ENCODE results near the gene AIFM2. TPM values are rescaled to one million over a fixed set of nuclear protein-coding genes. Genes with fewer than 3 reads are reported as not detected.
"Not testable (repeated sequence)": the region's sequence is repeated elsewhere in the genome, so short reads cannot be mapped to it uniquely, and the experiment has no call there.

The AIFM2 gene
- total RNA-seq, 1 experiment from 2014 or later: 16.6 TPM

DNA sequence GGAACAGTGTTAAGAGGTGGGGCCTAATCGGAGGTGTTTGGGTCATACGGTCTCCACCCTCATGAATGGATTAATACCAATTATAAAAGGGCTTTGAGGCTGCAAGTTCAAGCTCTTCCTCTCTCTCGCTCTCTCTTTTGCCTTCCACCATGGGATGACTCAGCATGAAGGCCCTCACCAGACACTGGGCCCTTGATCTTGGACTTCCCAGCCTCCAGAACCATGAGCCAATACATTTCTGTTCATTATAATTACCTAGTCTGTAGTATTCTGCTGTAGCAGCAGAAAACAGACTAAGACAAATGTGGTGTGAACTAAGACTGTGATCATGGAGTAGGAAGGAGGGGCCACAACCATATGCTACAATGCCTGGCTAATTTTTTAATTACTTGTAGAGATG, 7.7 kb downstream of the AIFM2 start:
- Histone ChIP-seq H3K27ac (ENCODE audit: low read length) (no peak overlapping the region), H3K4me1 (ENCODE audit: control insufficient read depth, insufficient read depth, low read length) (no peaks in the 10 kb centered on the region), H3K27me3 (ENCODE audit: control insufficient read depth, insufficient read depth, low read length) (no peaks in the 10 kb centered on the region), H3K4me3 (ENCODE audit: low read depth in 2 of 2, low read length in 2 of 2) (no peak overlapping the region), H3K9me3 (ENCODE audit: control insufficient read depth, insufficient read depth, low read depth, low read length) (no peaks in the 10 kb centered on the region), H3K36me3 (ENCODE audit: control insufficient read depth, insufficient read depth, low read length) (no peaks in the 10 kb centered on the region)
- CTCF ChIA-PET: interaction anchor here (0.6 to 1.0 kb wide), 2 partner anchors 9 to 14 kb away, joined by 8 read pairs; no protein-coding TSS in a partner anchor
- POLR2A ChIA-PET: no interaction called here
- ATAC-seq (no peak), DNase-seq (ENCODE audit: low read depth, low spot score) (no peak)
- in situ Hi-C loops (cut with HindIII; ENCODE audit: low pct_unique_long_range_greater_than_20kb, low sequenced_read_pairs) (no loop called here), intact Hi-C loops (cut with micrococcal nuclease; ENCODE audit: unreplicated experiment) (no loop called here)
- no TSS peak for BruUV-seq (replicated peaks)
- TF ChIP-seq POLR2AphosphoS5 (IDR thresholded peaks at IDR 0.05; ENCODE audit: low read depth, low read length) (no peak), TCF7L2 (IDR thresholded peaks at IDR 0.05; ENCODE audit: low read depth, low read length) (no peak), CTCF (IDR thresholded peaks at IDR 0.05) (no peak), SIN3A (IDR thresholded peaks at IDR 0.05; ENCODE audit: borderline replicate concordance, insufficient read depth, low read depth, low read length) (no peak), REST (IDR thresholded peaks at IDR 0.05; ENCODE audit: insufficient read depth in 1 of 2, low read depth in 2 of 2, low read length in 1 of 2) (no peak)

GRCh38 chr10:70124415-70124814, 8.2 kb downstream of the AIFM2 start:
- no TSS peak for BruUV-seq (replicated peaks)
- H3K27ac ChIP-seq (ENCODE audit: low read length): no peak overlapping the region
- no peak for ATAC-seq

GRCh38 chr10:70123817-70124216, 8.8 kb downstream of the AIFM2 start:
- intact Hi-C loops (cut with micrococcal nuclease; ENCODE audit: unreplicated experiment): no loop called here
- DNase-seq (ENCODE audit: low read depth, low spot score): no peak
- Histone ChIP-seq H3K4me3 (ENCODE audit: low read depth in 2 of 2, low read length in 2 of 2) (no peak overlapping the region), H3K27me3 (ENCODE audit: control insufficient read depth, insufficient read depth, low read length) (no peaks in the 10 kb centered on the region), H3K9me3 (ENCODE audit: control insufficient read depth, insufficient read depth, low read depth, low read length) (no peaks in the 10 kb centered on the region), H3K4me1 (ENCODE audit: control insufficient read depth, insufficient read depth, low read length) (no peaks in the 10 kb centered on the region), H3K36me3 (ENCODE audit: control insufficient read depth, insufficient read depth, low read length) (no peaks in the 10 kb centered on the region), H3K27ac (ENCODE audit: low read length) (no peak overlapping the region)
- ChIA-PET POLR2A (no interaction called here), CTCF (no interaction called here)
- in situ Hi-C loops (cut with HindIII; ENCODE audit: low pct_unique_long_range_greater_than_20kb, low sequenced_read_pairs): no loop called here
- no TSS peak for BruUV-seq (replicated peaks)
- no peak for ATAC-seq
- TF ChIP-seq POLR2AphosphoS5 (IDR thresholded peaks at IDR 0.05; ENCODE audit: low read depth, low read length): no peak
- no peak for TF ChIP-seq CTCF (IDR thresholded peaks at IDR 0.05)
- no peak for TF ChIP-seq REST (IDR thresholded peaks at IDR 0.05; ENCODE audit: insufficient read depth in 1 of 2, low read depth in 2 of 2, low read length in 1 of 2)
- TF ChIP-seq TCF7L2 (IDR thresholded peaks at IDR 0.05; ENCODE audit: low read depth, low read length): no peak
- no peak for TF ChIP-seq SIN3A (IDR thresholded peaks at IDR 0.05; ENCODE audit: borderline replicate concordance, insufficient read depth, low read depth, low read length)

More at GRCh38 chr10:70124415-70124814, 8.2 kb downstream of the AIFM2 start:
- Histone ChIP-seq H3K4me3 (ENCODE audit: low read depth in 2 of 2, low read length in 2 of 2) (no peak overlapping the region), H3K27me3 (ENCODE audit: control insufficient read depth, insufficient read depth, low read length) (no peaks in the 10 kb centered on the region), H3K36me3 (ENCODE audit: control insufficient read depth, insufficient read depth, low read length) (no peaks in the 10 kb centered on the region), H3K9me3 (ENCODE audit: control insufficient read depth, insufficient read depth, low read depth, low read length) (no peaks in the 10 kb centered on the region), H3K4me1 (ENCODE audit: control insufficient read depth, insufficient read depth, low read length) (no peaks in the 10 kb centered on the region)
- intact Hi-C loops (cut with micrococcal nuclease; ENCODE audit: unreplicated experiment) (no loop called here), in situ Hi-C loops (cut with HindIII; ENCODE audit: low pct_unique_long_range_greater_than_20kb, low sequenced_read_pairs) (no loop called here)
- DNase-seq (ENCODE audit: low read depth, low spot score): no peak
- ChIA-PET CTCF (interaction anchor here (1.0 kb wide), 1 partner anchor 8 kb away, joined by 8 read pairs; no protein-coding TSS in a partner anchor), POLR2A (no interaction called here)
- no peak for TF ChIP-seq TCF7L2 (IDR thresholded peaks at IDR 0.05; ENCODE audit: low read depth, low read length)

DNA sequence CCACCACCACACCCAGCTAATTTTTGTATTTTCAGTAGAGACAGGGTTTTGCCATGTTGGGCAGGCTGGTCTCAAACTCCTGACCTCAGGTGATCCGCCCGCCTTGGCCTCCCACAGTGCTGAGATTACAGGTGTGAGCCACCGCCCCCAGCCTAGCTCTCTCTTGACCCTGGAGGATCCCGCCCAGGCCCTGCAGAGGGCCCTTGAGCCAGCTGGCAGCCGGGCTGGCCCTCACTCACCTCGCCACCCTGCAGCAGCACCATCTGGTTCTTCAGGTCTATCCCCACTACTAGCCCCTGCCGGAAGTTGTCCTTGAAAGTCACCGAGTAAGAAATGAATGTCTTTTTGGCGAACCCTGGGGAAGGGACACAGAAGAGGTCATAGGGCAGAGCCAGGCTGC, 9.5 kb downstream of the AIFM2 start:
- H3K27me3 ChIP-seq (ENCODE audit: control insufficient read depth, insufficient read depth, low read length); H3K9me3 ChIP-seq (ENCODE audit: control insufficient read depth, insufficient read depth, low read depth, low read length); DNase-seq (ENCODE audit: low read depth, low spot score); ATAC-seq; intact Hi-C loops (cut with micrococcal nuclease; ENCODE audit: unreplicated experiment); POLR2A ChIA-PET; H3K27ac ChIP-seq (ENCODE audit: low read length); BruUV-seq (replicated peaks); in situ Hi-C loops (cut with HindIII; ENCODE audit: low pct_unique_long_range_greater_than_20kb, low sequenced_read_pairs); H3K36me3 ChIP-seq (ENCODE audit: control insufficient read depth, insufficient read depth, low read length); H3K4me1 ChIP-seq (ENCODE audit: control insufficient read depth, insufficient read depth, low read length); H3K4me3 ChIP-seq (ENCODE audit: low read depth in 2 of 2, low read length in 2 of 2); CTCF ChIA-PET: not testable (repeated sequence)

Data from Panc1 (cell line).